Measurements from ENCODE around the gene ACOX3. TPM values are rescaled to one million over a fixed set of nuclear protein-coding genes. Genes with fewer than 3 reads are reported as not detected.

Gene ACOX3
- total and polyA plus RNA-seq, 2 of the 8 experiments (the other 6 are each of a cell fraction or from before 2014, with no cell fraction given) = 2.5 to 9.9 TPM

DNA sequence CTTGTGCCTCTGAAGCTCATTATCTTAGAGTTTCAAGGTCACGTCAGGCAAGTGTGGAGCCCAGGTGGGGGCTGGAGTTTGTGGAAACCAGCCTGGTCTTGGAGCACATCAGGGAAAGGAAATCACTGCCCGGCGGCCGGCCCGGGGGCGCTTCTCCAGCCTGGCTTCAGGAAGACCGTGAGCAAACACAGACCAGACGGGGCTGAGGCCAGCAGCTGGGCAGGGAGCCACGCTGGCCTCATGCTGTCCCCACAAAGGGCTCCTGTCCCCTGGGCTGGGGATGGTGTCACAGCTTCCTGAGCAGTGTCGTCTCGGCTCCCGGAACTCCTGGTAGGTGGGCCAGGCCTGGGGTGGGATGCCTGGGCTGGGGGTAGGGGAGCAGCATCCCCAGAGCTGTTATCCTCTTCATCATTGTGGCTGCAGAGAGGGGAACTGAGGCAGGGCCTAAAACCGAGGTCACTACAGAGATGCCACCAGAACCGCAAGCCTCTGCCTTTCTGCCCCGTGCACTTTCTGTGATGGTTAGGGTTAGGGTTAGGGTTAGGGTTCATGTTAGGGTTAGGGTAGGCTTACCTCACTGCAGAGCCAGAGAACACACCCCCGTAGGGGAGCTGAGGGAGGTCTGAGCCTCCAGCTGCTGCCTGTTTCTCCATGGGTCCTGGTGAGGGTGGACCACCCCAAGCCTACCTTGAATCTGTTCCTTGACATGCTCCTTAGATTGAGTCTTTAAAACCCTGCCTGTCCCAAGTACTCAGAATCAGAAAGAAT, 93.5 kb downstream of the ACOX3 start:
- Histone ChIP-seq H3K27ac (ENCODE audit: low read depth, low read length) (no peak overlapping the region), H3K56ac (replicated peaks; ENCODE audit: insufficient read length, low read depth, low read length) (no peak overlapping the region), H3K18ac (ENCODE audit: extremely low read depth, low read length) (no peak overlapping the region), H3K79me1 (ENCODE audit: low read depth, low read length) (no peaks in the 10 kb centered on the region), H3K4me3 (ENCODE audit: extremely low read depth in 1 of 4, insufficient read depth in 2 of 4, low read depth in 3 of 4, low read length in 4 of 4) (no peak overlapping the region), H2BK15ac (ENCODE audit: low read length) (no peak overlapping the region), H3K14ac (ENCODE audit: insufficient read length) (no peak overlapping the region), H3K4me1 (replicated peaks in 1 of 4; ENCODE audit: control insufficient read depth in 3 of 4, insufficient read depth in 4 of 4, low read length in 3 of 4) (peaks cover 0 to 8% (median 6%) of the 10 kb centered on the region in 4 experiments; a peak in 6 of 7 replicates), H2BK120ac (replicated peaks; ENCODE audit: low read depth, low read length) (no peak overlapping the region), H3K9me3 (ENCODE audit: insufficient read depth in 2 of 2, low read depth in 1 of 2, low read length in 1 of 2) (no peaks in the 10 kb centered on the region), H4K5ac (ENCODE audit: insufficient read length, low read depth, low read length) (no peak overlapping the region), H3K27me3 (replicated peaks in 1 of 4; ENCODE audit: control insufficient read depth in 3 of 4, extremely low read depth in 1 of 4, insufficient read depth in 3 of 4, low read length in 3 of 4) (no peaks in the 10 kb centered on the region), H2BK20ac (ENCODE audit: low read length) (no peak overlapping the region), H3K4ac (replicated peaks; ENCODE audit: insufficient read length, low read depth, low read length) (no peak overlapping the region), H2AK5ac (ENCODE audit: low read depth, low read length) (no peak overlapping the region), H3K23me2 (ENCODE audit: low read depth, low read length) (peaks cover 1% of the 10 kb centered on the region; the same call in 1 of the 2 replicates), H3K4me2 (ENCODE audit: insufficient read depth in 1 of 2, low read depth in 2 of 2, low read length in 2 of 2) (no peak overlapping the region), H3K23ac (ENCODE audit: insufficient read length) (no peak overlapping the region), H2BK12ac (ENCODE audit: low read depth, low read length) (no peak overlapping the region), H3K9ac (replicated peaks in 1 of 4; ENCODE audit: extremely low read depth in 1 of 4, low read depth in 3 of 4, low read length in 3 of 4) (no peak overlapping the region), H4K20me1 (replicated peaks in 1 of 2; ENCODE audit: control insufficient read depth in 1 of 2, insufficient read depth in 2 of 2, low read length in 2 of 2) (no peaks in the 10 kb centered on the region), H2BK5ac (ENCODE audit: low read depth, low read length) (no peak overlapping the region), H3K36me3 (ENCODE audit: control insufficient read depth in 2 of 4, insufficient read depth in 4 of 4, low read length in 3 of 4) (no peaks in the 10 kb centered on the region), H2AFZ (ENCODE audit: low read length) (no peak overlapping the region), H4K8ac (ENCODE audit: extremely low read depth, insufficient read depth, low read length) (no peak overlapping the region; the same call in 1 of the 2 replicates), H4K91ac (replicated peaks; ENCODE audit: insufficient read length, low read length) (no peak overlapping the region), H3K79me2 (ENCODE audit: control insufficient read depth in 1 of 2, insufficient read depth in 2 of 2, low read length in 2 of 2) (no peaks in the 10 kb centered on the region)
- WGBS, 2 experiments (ENCODE audit: extremely low coverage in 1 of 2, insufficient coverage in 1 of 2, insufficient read length in 1 of 2, insufficient replicate concordance in 2 of 2, low coverage in 1 of 2, low lambda C conversion rate in 2 of 2, missing lambda C conversion rate in 1 of 2) = 86% methylated on average over 16 of the region's 16 CpGs; no CpG with 5 or more reads in 1 of the 2 experiments
- DNase-seq (ENCODE audit: low read depth in 1 of 2, low spot score in 2 of 2) (no peak), FAIRE-seq (no peak)
- TF ChIP-seq POLR2A (IDR thresholded peaks at IDR 0.05; ENCODE audit: control extremely low read depth in 1 of 2, low read depth in 2 of 2, low read length in 2 of 2) = no peak
- no peak for TF ChIP-seq PHF8 (conservative IDR thresholded peaks at IDR 0.05; ENCODE audit: low read depth, low read length)
- TF ChIP-seq MAFK (IDR thresholded peaks at IDR 0.05; ENCODE audit: low read depth, low read length) = no peak
- POLR2A ChIA-PET (ENCODE audit: partially characterized antibody) = no interaction called here
- CTCF ChIA-PET (ENCODE audit: partially characterized antibody) = interaction anchor here (0.6 to 1.6 kb wide), 8 partner anchors 27 to 105 kb away, joined by 3 to 4 read pairs (median 3); no protein-coding TSS in a partner anchor
